ENCODE results near the gene SMIM32.

SMIM32 gene

DNA sequence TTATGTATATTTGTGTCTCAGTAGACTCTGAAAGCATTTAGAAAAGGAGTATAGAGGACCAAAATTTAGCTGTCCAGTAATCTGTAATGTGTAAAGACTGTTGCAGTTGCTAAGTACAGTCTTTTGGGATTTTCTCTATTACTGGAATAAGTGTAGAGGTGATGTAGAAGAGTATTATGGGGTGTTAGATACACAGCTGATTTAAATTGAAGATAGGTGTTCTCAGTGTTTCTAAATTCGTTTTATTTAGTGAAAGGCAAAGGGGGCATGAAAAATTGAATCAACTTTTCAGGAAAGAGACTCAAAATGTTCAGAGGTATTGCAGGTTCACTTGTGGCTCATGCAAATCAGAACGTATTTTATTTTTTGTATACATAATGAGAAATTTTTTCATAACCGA, 46.8 kb downstream of the SMIM32 start:
- DNase-seq (ENCODE audit: low read depth, low spot score): no peak
- no peaks in the 10 kb centered on the region for H3K36me3 ChIP-seq (ENCODE audit: insufficient read depth, low read length)
- no peak overlapping the region for H3K9ac ChIP-seq (ENCODE audit: insufficient read length)
- no peak for TF ChIP-seq POLR2AphosphoS5 (IDR thresholded peaks at IDR 0.05; ENCODE audit: borderline replicate concordance, low read depth, low read length)
- TF ChIP-seq EZH2 (IDR thresholded peaks at IDR 0.05): no peak
- no peak for TF ChIP-seq FOXP2 (optimal IDR thresholded peaks at IDR 0.05; ENCODE audit: control extremely low read depth, extremely low read length, insufficient read depth)
- no peak overlapping the region for H3K4me3 ChIP-seq
- H3K27ac ChIP-seq: no peak overlapping the region
- H3K9me3 ChIP-seq (ENCODE audit: low read depth, low read length): no peaks in the 10 kb centered on the region

DNA sequence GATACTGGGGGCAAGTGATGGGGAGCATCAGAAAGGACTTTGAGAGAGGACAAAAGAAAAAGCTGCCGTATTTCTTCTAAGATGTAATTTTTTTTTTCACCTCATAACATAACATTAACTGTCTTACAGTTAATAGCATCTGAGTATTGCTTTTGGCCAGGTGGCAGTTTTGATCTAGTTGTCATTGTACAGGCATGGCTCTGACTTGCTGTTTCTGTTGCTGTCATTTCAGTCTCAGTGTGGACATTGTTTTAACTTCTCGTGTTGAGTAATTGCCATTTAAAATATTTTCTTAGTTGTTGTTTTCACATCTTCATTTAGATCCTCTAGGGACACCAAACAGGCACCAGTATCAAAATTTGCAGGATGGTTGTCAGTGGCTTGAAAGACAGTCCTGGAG, 47.9 kb downstream of the SMIM32 start:
- DNase-seq (ENCODE audit: low read depth, low spot score): no peak
- H3K4me3 ChIP-seq: no peak overlapping the region
- H3K27ac ChIP-seq: no peak overlapping the region
- no peak overlapping the region for H3K9ac ChIP-seq (ENCODE audit: insufficient read length)
- TF ChIP-seq POLR2AphosphoS5 (IDR thresholded peaks at IDR 0.05; ENCODE audit: borderline replicate concordance, low read depth, low read length) (no peak), FOXP2 (optimal IDR thresholded peaks at IDR 0.05; ENCODE audit: control extremely low read depth, extremely low read length, insufficient read depth) (no peak), EZH2 (IDR thresholded peaks at IDR 0.05) (no peak)
- no peaks in the 10 kb centered on the region for H3K36me3 ChIP-seq (ENCODE audit: insufficient read depth, low read length)
- no peaks in the 10 kb centered on the region for H3K9me3 ChIP-seq (ENCODE audit: low read depth, low read length)

DNA sequence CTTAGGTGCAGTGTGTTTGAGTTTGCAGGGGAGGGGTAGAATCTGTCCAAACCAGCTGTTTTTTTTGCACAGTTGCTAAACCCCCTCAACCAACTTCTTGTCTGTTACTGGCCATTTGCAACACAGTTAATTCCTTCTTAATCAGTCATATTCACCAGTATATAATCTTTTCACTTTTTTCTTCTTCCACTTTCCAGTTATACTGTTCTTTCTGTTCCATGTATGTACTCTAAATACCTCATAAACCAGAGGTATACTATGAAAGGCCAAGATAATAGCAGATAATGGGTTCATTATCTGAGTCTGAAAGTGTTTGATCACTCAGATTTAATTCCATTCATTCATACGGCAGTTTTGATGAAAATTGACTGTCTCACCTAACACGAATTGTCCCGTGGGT, 49.2 kb downstream of the SMIM32 start:
- no peak overlapping the region for H3K27ac ChIP-seq
- no peak for DNase-seq (ENCODE audit: low read depth, low spot score)
- H3K36me3 ChIP-seq (ENCODE audit: insufficient read depth, low read length): no peaks in the 10 kb centered on the region
- no peak overlapping the region for H3K9ac ChIP-seq (ENCODE audit: insufficient read length)
- H3K9me3 ChIP-seq (ENCODE audit: low read depth, low read length): no peaks in the 10 kb centered on the region
- TF ChIP-seq POLR2AphosphoS5 (IDR thresholded peaks at IDR 0.05; ENCODE audit: borderline replicate concordance, low read depth, low read length): no peak
- TF ChIP-seq EZH2 (IDR thresholded peaks at IDR 0.05): no peak
- TF ChIP-seq FOXP2 (optimal IDR thresholded peaks at IDR 0.05; ENCODE audit: control extremely low read depth, extremely low read length, insufficient read depth): no peak
- H3K4me3 ChIP-seq: no peak overlapping the region

DNA sequence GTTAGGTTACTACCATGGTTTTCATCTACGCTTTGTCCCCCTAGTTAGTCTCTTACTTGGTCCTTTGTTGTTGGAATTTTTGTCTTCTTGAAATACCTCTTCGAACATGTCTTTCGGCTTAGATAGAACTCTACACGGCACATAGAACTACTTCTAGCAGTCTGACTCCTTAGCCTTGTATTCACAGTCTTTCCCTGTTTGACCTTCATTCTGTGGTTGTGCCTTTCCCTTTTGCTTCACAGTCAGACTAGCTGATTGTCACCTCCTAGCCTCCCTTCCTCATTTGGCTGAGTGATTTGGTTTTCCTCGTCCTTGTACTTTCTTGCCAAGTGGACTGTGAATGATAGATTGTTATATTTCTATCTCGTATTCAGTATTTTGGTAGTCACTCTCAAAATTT, 49.6 kb downstream of the SMIM32 start:
- DNase-seq (ENCODE audit: low read depth, low spot score): no peak
- Histone ChIP-seq H3K9ac (ENCODE audit: insufficient read length) (no peak overlapping the region), H3K27ac (no peak overlapping the region), H3K9me3 (ENCODE audit: low read depth, low read length) (no peaks in the 10 kb centered on the region), H3K4me3 (no peak overlapping the region), H3K36me3 (ENCODE audit: insufficient read depth, low read length) (no peaks in the 10 kb centered on the region)
- TF ChIP-seq FOXP2 (optimal IDR thresholded peaks at IDR 0.05; ENCODE audit: control extremely low read depth, extremely low read length, insufficient read depth): no peak
- no peak for TF ChIP-seq EZH2 (IDR thresholded peaks at IDR 0.05)
- TF ChIP-seq POLR2AphosphoS5 (IDR thresholded peaks at IDR 0.05; ENCODE audit: borderline replicate concordance, low read depth, low read length): no peak

DNA sequence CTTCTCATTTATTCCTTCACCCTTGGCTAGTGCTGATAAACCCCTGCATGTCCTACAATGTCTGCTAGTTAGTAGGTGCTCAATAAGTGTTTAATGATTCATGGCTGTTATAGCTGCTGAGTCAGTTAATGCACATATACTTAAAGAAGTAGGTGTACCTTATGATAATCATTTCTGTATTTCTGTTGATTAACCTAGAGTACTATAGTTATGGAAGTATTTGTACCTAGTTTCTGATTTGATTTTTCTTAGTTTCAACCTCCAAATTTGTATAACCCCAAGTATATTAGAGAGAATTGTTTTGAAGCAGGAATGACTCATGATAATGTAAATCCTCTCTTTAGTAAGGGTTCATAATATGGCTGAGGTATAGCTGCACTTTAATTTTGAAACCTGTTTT, 51.4 kb downstream of the SMIM32 start:
- Histone ChIP-seq H3K4me3 (no peak overlapping the region), H3K36me3 (ENCODE audit: insufficient read depth, low read length) (no peaks in the 10 kb centered on the region), H3K9me3 (ENCODE audit: low read depth, low read length) (no peaks in the 10 kb centered on the region), H3K9ac (ENCODE audit: insufficient read length) (no peak overlapping the region), H3K27ac (no peak overlapping the region)
- no peak for DNase-seq (ENCODE audit: low read depth, low spot score)
- no peak for TF ChIP-seq EZH2 (IDR thresholded peaks at IDR 0.05)
- no peak for TF ChIP-seq FOXP2 (optimal IDR thresholded peaks at IDR 0.05; ENCODE audit: control extremely low read depth, extremely low read length, insufficient read depth)
- TF ChIP-seq POLR2AphosphoS5 (IDR thresholded peaks at IDR 0.05; ENCODE audit: borderline replicate concordance, low read depth, low read length): no peak
